Activated naive CD4-positive, alpha-beta T cell treated with anti-CD3 and anti-CD28 coated beads, Interleukin-2, amount 50 U/mL, for 24 hours (primary cell): Measurements from ENCODE around the gene ZMYM2.
"Not testable (repeated sequence)": the region's sequence is repeated elsewhere in the genome, so short reads cannot be mapped to it uniquely, and the experiment has no call there.

Source experiments
- H3K27ac Mint-ChIP-seq: one replicate; pipeline ENCODE4 v1.8.0; 2021; ENCODE audit warnings: mild to moderate bottlenecking, mixed read lengths
- H3K27me3 Mint-ChIP-seq: one replicate; pipeline ENCODE4 v1.8.0; 2021; ENCODE audit warnings: mixed read lengths
- H3K36me3 Mint-ChIP-seq: one replicate; pipeline ENCODE4 v1.8.0; 2021; ENCODE audit warnings: mixed read lengths
- H3K4me1 Mint-ChIP-seq: one replicate; pipeline ENCODE4 v1.8.0; 2021; ENCODE audit warnings: mixed read lengths
- H3K4me3 Mint-ChIP-seq: one replicate; pipeline ENCODE4 v1.8.0; 2021; ENCODE audit warnings: mild to moderate bottlenecking, mixed read lengths
- H3K9me3 Mint-ChIP-seq: one replicate; pipeline ENCODE4 v1.8.0; 2021; ENCODE audit warnings: mixed read lengths

ZMYM2 gene

GRCh38 chr13:20015763-20016162 lies 57.2 kb downstream of the ZMYM2 start:
- Mint-ChIP-seq H3K4me3 (no peak overlapping the region), H3K9me3 (peaks cover 22% of the 10 kb centered on the region), H3K36me3 (peaks cover 53% of the 10 kb centered on the region), H3K4me1 (peaks cover 38% of the 10 kb centered on the region), H3K27me3 (no peaks in the 10 kb centered on the region), H3K27ac (no peak overlapping the region)

- H3K4me1 Mint-ChIP-seq = peaks cover 47% of the 10 kb centered on the region
- no peaks in the 10 kb centered on the region for H3K27me3 Mint-ChIP-seq
- H3K27ac Mint-ChIP-seq = no peak overlapping the region
- H3K9me3 Mint-ChIP-seq = peaks cover 22% of the 10 kb centered on the region
- no peak overlapping the region for H3K4me3 Mint-ChIP-seq
- peaks cover 55% of the 10 kb centered on the region for H3K36me3 Mint-ChIP-seq
These were observed 58.3 kb downstream of the ZMYM2 start for GRCh38 chr13:20016649-20017364.

- Mint-ChIP-seq H3K27ac (no peak overlapping the region), H3K4me1 (peaks cover 50% of the 10 kb centered on the region), H3K4me3 (no peak overlapping the region), H3K36me3 (peaks cover 54% of the 10 kb centered on the region), H3K27me3 (no peaks in the 10 kb centered on the region), H3K9me3 (peaks cover 22% of the 10 kb centered on the region)
These were observed 58.8 kb downstream of the ZMYM2 start for GRCh38 chr13:20017365-20017711.

GRCh38 chr13:20019043-20019442 lies 60.5 kb downstream of the ZMYM2 start:
- no peak overlapping the region for H3K4me3 Mint-ChIP-seq
- peaks cover 22% of the 10 kb centered on the region for H3K9me3 Mint-ChIP-seq
- H3K27me3 Mint-ChIP-seq = no peaks in the 10 kb centered on the region
- H3K27ac Mint-ChIP-seq = no peak overlapping the region
- peaks cover 36% of the 10 kb centered on the region for H3K4me1 Mint-ChIP-seq
- peaks cover 39% of the 10 kb centered on the region for H3K36me3 Mint-ChIP-seq

GRCh38 chr13:20024702-20025101 lies 66.2 kb downstream of the ZMYM2 start:
- Mint-ChIP-seq H3K4me3 (no peak overlapping the region), H3K9me3 (no peaks in the 10 kb centered on the region), H3K4me1 (peaks cover 21% of the 10 kb centered on the region), H3K27me3 (no peaks in the 10 kb centered on the region), H3K27ac (no peak overlapping the region), H3K36me3 (peaks cover 11% of the 10 kb centered on the region)

GRCh38 chr13:20028953-20029352 lies 70.4 kb downstream of the ZMYM2 start:
- H3K27ac Mint-ChIP-seq = no peak overlapping the region
- no peak overlapping the region for H3K4me3 Mint-ChIP-seq
- peaks cover 13% of the 10 kb centered on the region for H3K4me1 Mint-ChIP-seq
- no peaks in the 10 kb centered on the region for H3K9me3 Mint-ChIP-seq
- no peaks in the 10 kb centered on the region for H3K27me3 Mint-ChIP-seq
- peaks cover 12% of the 10 kb centered on the region for H3K36me3 Mint-ChIP-seq

GRCh38 chr13:20033486-20033885 lies 75.0 kb downstream of the ZMYM2 start:
- Mint-ChIP-seq H3K4me1 (peaks cover 24% of the 10 kb centered on the region), H3K4me3 (no peak overlapping the region), H3K27me3 (no peaks in the 10 kb centered on the region), H3K36me3 (peaks cover 32% of the 10 kb centered on the region), H3K27ac (no peak overlapping the region), H3K9me3 (no peaks in the 10 kb centered on the region)

GRCh38 chr13:20035130-20035529 lies 76.6 kb downstream of the ZMYM2 start:
- peak overlapping the region; percentile 35 for H3K27ac Mint-ChIP-seq
- no peak overlapping the region for H3K4me3 Mint-ChIP-seq
- H3K27me3 Mint-ChIP-seq = no peaks in the 10 kb centered on the region
- H3K4me1 Mint-ChIP-seq = peaks cover 31% of the 10 kb centered on the region
- peaks cover 47% of the 10 kb centered on the region for H3K36me3 Mint-ChIP-seq
- peaks cover 1% of the 10 kb centered on the region for H3K9me3 Mint-ChIP-seq

GRCh38 chr13:20037908-20038307 lies 79.4 kb downstream of the ZMYM2 start:
- H3K9me3 Mint-ChIP-seq = peaks cover 8% of the 10 kb centered on the region
- peaks cover 55% of the 10 kb centered on the region for H3K4me1 Mint-ChIP-seq
- H3K4me3 Mint-ChIP-seq = no peak overlapping the region
- H3K27me3 Mint-ChIP-seq = no peaks in the 10 kb centered on the region
- H3K36me3 Mint-ChIP-seq = peaks cover 67% of the 10 kb centered on the region
- H3K27ac Mint-ChIP-seq = no peak overlapping the region

GRCh38 chr13:20042603-20043002 lies 84.1 kb downstream of the ZMYM2 start:
- H3K27ac Mint-ChIP-seq, H3K4me3 Mint-ChIP-seq, H3K27me3 Mint-ChIP-seq, H3K9me3 Mint-ChIP-seq: not testable (repeated sequence)
- H3K4me1 Mint-ChIP-seq = peaks cover 40% of the 10 kb centered on the region
- H3K36me3 Mint-ChIP-seq = peaks cover 50% of the 10 kb centered on the region

GRCh38 chr13:20043207-20043925 lies 84.8 kb downstream of the ZMYM2 start:
- no peak overlapping the region for H3K4me3 Mint-ChIP-seq
- no peaks in the 10 kb centered on the region for H3K27me3 Mint-ChIP-seq
- H3K36me3 Mint-ChIP-seq = peaks cover 42% of the 10 kb centered on the region
- H3K4me1 Mint-ChIP-seq = peaks cover 42% of the 10 kb centered on the region
- H3K27ac Mint-ChIP-seq = no peak overlapping the region
- peaks cover 8% of the 10 kb centered on the region for H3K9me3 Mint-ChIP-seq

- Mint-ChIP-seq H3K4me1 (peaks cover 48% of the 10 kb centered on the region), H3K9me3 (peaks cover 8% of the 10 kb centered on the region), H3K27me3 (no peaks in the 10 kb centered on the region), H3K4me3 (no peak overlapping the region), H3K27ac (peak overlapping the region; percentile 88), H3K36me3 (peaks cover 35% of the 10 kb centered on the region)
These were observed 85.6 kb downstream of the ZMYM2 start for GRCh38 chr13:20044086-20044485.

GRCh38 chr13:20045950-20046548 lies 87.5 kb downstream of the ZMYM2 start:
- no peak overlapping the region for H3K4me3 Mint-ChIP-seq
- no peaks in the 10 kb centered on the region for H3K27me3 Mint-ChIP-seq
- no peak overlapping the region for H3K27ac Mint-ChIP-seq
- no peaks in the 10 kb centered on the region for H3K9me3 Mint-ChIP-seq
- H3K4me1 Mint-ChIP-seq = peaks cover 41% of the 10 kb centered on the region
- peaks cover 23% of the 10 kb centered on the region for H3K36me3 Mint-ChIP-seq

GRCh38 chr13:20049558-20050473 lies 91.3 kb downstream of the ZMYM2 start:
- Mint-ChIP-seq H3K36me3 (peaks cover 12% of the 10 kb centered on the region), H3K27ac (peak overlapping the region; percentile 56), H3K4me1 (peaks cover 28% of the 10 kb centered on the region), H3K4me3 (peak overlapping the region; percentile 69), H3K27me3 (no peaks in the 10 kb centered on the region), H3K9me3 (no peaks in the 10 kb centered on the region)

GRCh38 chr13:20051366-20051765 lies 92.8 kb downstream of the ZMYM2 start:
- Mint-ChIP-seq H3K4me1 (peaks cover 23% of the 10 kb centered on the region), H3K4me3 (no peak overlapping the region), H3K27ac (no peak overlapping the region), H3K9me3 (no peaks in the 10 kb centered on the region), H3K27me3 (no peaks in the 10 kb centered on the region), H3K36me3 (peaks cover 17% of the 10 kb centered on the region)
